ENCODE measurements around the gene CYB5B.

DNA sequence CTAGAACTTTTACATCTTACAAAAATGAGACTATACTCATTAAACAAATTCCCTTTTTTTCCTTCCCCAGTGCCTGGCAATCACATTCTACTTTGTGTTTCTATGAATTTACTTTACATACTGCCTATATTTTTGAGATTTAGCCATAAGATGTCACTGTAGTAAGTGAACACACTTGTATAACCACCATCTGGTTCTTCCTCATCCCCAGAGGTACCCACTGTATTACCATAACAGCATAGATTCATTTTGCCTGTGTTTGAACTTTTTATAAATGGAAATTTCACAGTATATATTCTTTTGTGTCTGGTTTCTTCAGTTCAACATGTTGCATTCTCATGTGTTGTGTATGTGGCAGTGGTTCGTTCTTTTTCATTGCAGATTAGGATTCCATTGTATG lies 15.8 kb downstream of the CYB5B start:
- TF ChIP-seq EZH2 (IDR thresholded peaks at IDR 0.05; ENCODE audit: insufficient read depth, poor library complexity, severe bottlenecking) (no peak), EZH2phosphoT487 (IDR thresholded peaks at IDR 0.05; ENCODE audit: insufficient read depth, low read depth) (no peak)
